ENCODE measurements around the gene SCARB1. TPM values are rescaled to one million over a fixed set of nuclear protein-coding genes. Genes with fewer than 3 reads are reported as not detected.

The SCARB1 gene
- total RNA-seq, 1 experiment from 2014 or later = 31.3 TPM

DNA sequence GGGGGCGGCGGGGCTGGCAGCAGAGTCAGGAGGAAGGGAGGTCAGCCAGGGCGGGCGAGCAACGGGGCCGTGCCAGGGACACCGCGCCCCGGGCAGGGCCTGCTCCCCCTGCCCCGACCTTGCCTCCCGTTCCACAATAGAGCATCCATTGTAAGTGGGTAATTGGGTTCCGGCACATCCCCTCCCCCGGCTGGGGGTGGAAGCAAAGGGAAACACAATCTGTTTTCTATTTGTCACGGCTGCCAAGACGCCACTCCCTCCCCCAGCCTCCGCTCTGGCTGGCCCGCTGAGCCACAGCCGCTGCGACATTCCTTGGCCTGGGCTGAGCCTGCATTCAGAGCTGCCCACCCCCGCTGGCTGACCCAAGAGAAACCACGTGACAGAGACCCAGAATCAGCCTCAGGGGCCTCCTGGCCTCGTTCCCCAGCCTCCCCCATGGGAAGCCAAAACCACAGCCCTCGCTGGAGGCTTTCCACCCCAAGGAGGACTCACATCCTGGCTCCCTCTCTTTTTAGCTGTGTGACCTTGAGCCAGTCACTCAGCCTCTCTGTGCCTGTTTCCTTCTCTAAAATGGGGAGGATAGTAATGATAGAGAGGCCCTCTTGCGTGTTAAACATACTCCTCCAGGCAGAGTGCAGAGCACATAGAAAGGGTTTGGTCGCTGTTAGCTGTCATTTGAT lies 117.6 kb downstream of the SCARB1 start:
- Histone ChIP-seq H3K79me1 (ENCODE audit: insufficient read depth, low read depth, low read length, poor library complexity, severe bottlenecking) (no peaks in the 10 kb centered on the region), H4K8ac (replicated peaks; ENCODE audit: insufficient read length, low read depth, low read length) (no peak overlapping the region), H2BK20ac (ENCODE audit: low read depth, low read length, poor library complexity, severe bottlenecking) (no peak overlapping the region), H3K23ac (ENCODE audit: insufficient read length, low read depth, low read length) (no peak overlapping the region), H3K23me2 (ENCODE audit: insufficient read length, low read depth, low read length, poor library complexity, severe bottlenecking) (no peaks in the 10 kb centered on the region), H3K18ac (ENCODE audit: insufficient read length, low read depth, low read length) (peak overlapping the region; percentile 52), H2AFZ (ENCODE audit: low read length) (no peak overlapping the region), H3K9ac (ENCODE audit: extremely low read depth, insufficient read length, low read length) (no peak overlapping the region), H2BK120ac (ENCODE audit: low read depth, low read length, poor library complexity, severe bottlenecking) (no peak overlapping the region), H2AK5ac (ENCODE audit: insufficient read length, low read length) (no peak overlapping the region), H3K56ac (ENCODE audit: insufficient read length, low read depth, low read length) (no peak overlapping the region), H2BK5ac (ENCODE audit: insufficient read length, low read length) (no peak overlapping the region), H3K79me2 (ENCODE audit: insufficient read depth, low read length) (no peaks in the 10 kb centered on the region), H2BK12ac (ENCODE audit: insufficient read length, low read depth, low read length) (no peak overlapping the region), H4K91ac (ENCODE audit: insufficient read length, low read depth, low read length) (no peak overlapping the region), H4K5ac (ENCODE audit: insufficient read length, low read depth, low read length) (no peak overlapping the region), H3K9me3 (ENCODE audit: control insufficient read depth, low read depth, low read length) (no peaks in the 10 kb centered on the region), H3T11ph (ENCODE audit: low read length) (no peak overlapping the region), H2BK15ac (ENCODE audit: low read depth, low read length) (no peak overlapping the region), H3K27me3 (ENCODE audit: insufficient read depth, low read length) (no peaks in the 10 kb centered on the region), H4K20me1 (ENCODE audit: control insufficient read depth, insufficient read depth, insufficient read length) (no peaks in the 10 kb centered on the region), H3K27ac (ENCODE audit: insufficient read length, low read depth, low read length) (no peak overlapping the region), H3K14ac (ENCODE audit: insufficient read depth, low read length) (peak overlapping the region; percentile 51; the same call in 1 of the 2 replicates), H3K4ac (ENCODE audit: low read depth, low read length) (no peak overlapping the region), H3K4me1 (ENCODE audit: insufficient read depth, low read length) (no peaks in the 10 kb centered on the region; the same call in 1 of the 2 replicates), H3K4me2 (ENCODE audit: insufficient read depth, insufficient read length, low read length) (no peak overlapping the region)
- Mint-ChIP-seq H3K4me3 (peak overlapping the region in 1 of 2 experiments; percentile 62; a peak in 3 of 5 replicates), H3K4me1 (peaks cover 30 to 44% of the 10 kb centered on the region in 2 experiments), H3K36me3 (ENCODE audit: insufficient read depth in 1 of 3, low read depth in 3 of 3) (no peaks in the 10 kb centered on the region), H3K9me3 (no peaks in the 10 kb centered on the region; a peak in 1 of 5 replicates), H3K27ac (peak overlapping the region; percentile 26 to 87 (median 78); a peak in 6 of 7 replicates), H3K27me3 (ENCODE audit: low read depth) (no peaks in the 10 kb centered on the region; the same call in none of the 2 replicates)
- no CpG with 5 or more reads among the region's 25 CpGs for WGBS (ENCODE audit: extremely low coverage, insufficient read length, low lambda C conversion rate)
- TF ChIP-seq, protein P1, sequence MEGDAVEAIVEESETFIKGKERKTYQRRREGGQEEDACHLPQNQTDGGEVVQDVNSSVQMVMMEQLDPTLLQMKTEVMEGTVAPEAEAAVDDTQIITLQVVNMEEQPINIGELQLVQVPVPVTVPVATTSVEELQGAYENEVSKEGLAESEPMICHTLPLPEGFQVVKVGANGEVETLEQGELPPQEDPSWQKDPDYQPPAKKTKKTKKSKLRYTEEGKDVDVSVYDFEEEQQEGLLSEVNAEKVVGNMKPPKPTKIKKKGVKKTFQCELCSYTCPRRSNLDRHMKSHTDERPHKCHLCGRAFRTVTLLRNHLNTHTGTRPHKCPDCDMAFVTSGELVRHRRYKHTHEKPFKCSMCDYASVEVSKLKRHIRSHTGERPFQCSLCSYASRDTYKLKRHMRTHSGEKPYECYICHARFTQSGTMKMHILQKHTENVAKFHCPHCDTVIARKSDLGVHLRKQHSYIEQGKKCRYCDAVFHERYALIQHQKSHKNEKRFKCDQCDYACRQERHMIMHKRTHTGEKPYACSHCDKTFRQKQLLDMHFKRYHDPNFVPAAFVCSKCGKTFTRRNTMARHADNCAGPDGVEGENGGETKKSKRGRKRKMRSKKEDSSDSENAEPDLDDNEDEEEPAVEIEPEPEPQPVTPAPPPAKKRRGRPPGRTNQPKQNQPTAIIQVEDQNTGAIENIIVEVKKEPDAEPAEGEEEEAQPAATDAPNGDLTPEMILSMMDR (conservative IDR thresholded peaks at IDR 0.05) = no peak
- DNase-seq = peak; percentile 95
